ENCODE results near the gene EFCAB6. TPM values are rescaled to one million over a fixed set of nuclear protein-coding genes. Genes with fewer than 3 reads are reported as not detected.

Gene EFCAB6
- total and polyA plus RNA-seq, 2 of the 13 experiments (the other 11 are each of a cell fraction or from before 2014, with no cell fraction given), result not detected

DNA sequence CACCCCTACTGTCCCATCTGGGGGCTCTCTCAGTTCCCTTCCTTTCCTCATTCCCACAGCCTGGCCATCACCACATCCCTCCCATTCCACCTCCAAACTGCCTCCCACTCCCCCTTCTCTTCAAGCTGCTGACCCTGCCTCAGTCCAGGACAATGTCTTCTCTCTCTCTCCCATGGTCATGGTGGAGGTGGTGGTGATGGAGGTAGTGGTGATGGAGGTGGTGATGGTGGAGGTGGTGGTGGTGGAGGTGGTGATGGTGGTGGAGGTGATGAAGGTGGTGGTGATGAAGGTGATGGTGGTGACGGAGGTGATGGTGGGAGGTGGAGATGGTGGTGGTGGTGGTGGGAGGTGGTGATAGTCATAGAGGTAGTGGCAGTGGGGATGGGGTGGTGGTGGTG lies 313.2 kb downstream of the EFCAB6 start:
- POLR2A ChIA-PET, result no interaction called here
- Histone ChIP-seq H3K36me3 (replicated peaks in 1 of 2; ENCODE audit: control insufficient read depth in 1 of 2, insufficient read depth in 2 of 2, low read length in 2 of 2) (no peaks in the 10 kb centered on the region), H3K79me2 (ENCODE audit: insufficient read depth, low read length) (no peaks in the 10 kb centered on the region), H3K4me2 (ENCODE audit: low read depth, low read length) (no peak overlapping the region), H3K4me1 (ENCODE audit: insufficient read depth, low read length) (no peaks in the 10 kb centered on the region), H3K27me3 (ENCODE audit: control insufficient read depth in 1 of 2, insufficient read depth in 2 of 2, low read length in 2 of 2) (no peaks in the 10 kb centered on the region), H4K20me1 (ENCODE audit: insufficient read depth, low read length) (no peaks in the 10 kb centered on the region), H2AFZ (ENCODE audit: low read length) (no peak overlapping the region), H3K9ac (ENCODE audit: insufficient read depth, low read depth, low read length) (no peak overlapping the region), H3K4me3 (replicated peaks in 1 of 3; ENCODE audit: insufficient read depth in 1 of 3, low read depth in 2 of 3, low read length in 3 of 3) (no peak overlapping the region), H3K27ac (ENCODE audit: extremely low read length, insufficient read depth, low read length) (no peak overlapping the region), H3K9me3 (ENCODE audit: low read length) (no peaks in the 10 kb centered on the region)
- 88% methylated on average over 1 of the region's 1 CpG for WGBS (ENCODE audit: low lambda C conversion rate)
- TF ChIP-seq AKAP8 (CRISPR knock-in tag; IDR thresholded peaks at IDR 0.05), result no peak
- no peak for TF ChIP-seq ZBTB1 (CRISPR knock-in tag; IDR thresholded peaks at IDR 0.05; ENCODE audit: borderline replicate concordance)
- no peak for DNase-seq (ENCODE audit: low spot score)
- intact Hi-C loops (cut with micrococcal nuclease; ENCODE audit: unreplicated experiment) (no loop called here), in situ Hi-C loops (cut with HindIII; ENCODE audit: extremely low pct_ligation_motif_present, low pct_unique_long_range_greater_than_20kb) (no loop called here)
- CTCF ChIA-PET (ENCODE audit: low intra/inter-chr PET ratio, low total read pairs), result no interaction called here
- no peak for FAIRE-seq
- ATAC-seq, result no peak
- BruUV-seq (replicated peaks), result no TSS peak

DNA sequence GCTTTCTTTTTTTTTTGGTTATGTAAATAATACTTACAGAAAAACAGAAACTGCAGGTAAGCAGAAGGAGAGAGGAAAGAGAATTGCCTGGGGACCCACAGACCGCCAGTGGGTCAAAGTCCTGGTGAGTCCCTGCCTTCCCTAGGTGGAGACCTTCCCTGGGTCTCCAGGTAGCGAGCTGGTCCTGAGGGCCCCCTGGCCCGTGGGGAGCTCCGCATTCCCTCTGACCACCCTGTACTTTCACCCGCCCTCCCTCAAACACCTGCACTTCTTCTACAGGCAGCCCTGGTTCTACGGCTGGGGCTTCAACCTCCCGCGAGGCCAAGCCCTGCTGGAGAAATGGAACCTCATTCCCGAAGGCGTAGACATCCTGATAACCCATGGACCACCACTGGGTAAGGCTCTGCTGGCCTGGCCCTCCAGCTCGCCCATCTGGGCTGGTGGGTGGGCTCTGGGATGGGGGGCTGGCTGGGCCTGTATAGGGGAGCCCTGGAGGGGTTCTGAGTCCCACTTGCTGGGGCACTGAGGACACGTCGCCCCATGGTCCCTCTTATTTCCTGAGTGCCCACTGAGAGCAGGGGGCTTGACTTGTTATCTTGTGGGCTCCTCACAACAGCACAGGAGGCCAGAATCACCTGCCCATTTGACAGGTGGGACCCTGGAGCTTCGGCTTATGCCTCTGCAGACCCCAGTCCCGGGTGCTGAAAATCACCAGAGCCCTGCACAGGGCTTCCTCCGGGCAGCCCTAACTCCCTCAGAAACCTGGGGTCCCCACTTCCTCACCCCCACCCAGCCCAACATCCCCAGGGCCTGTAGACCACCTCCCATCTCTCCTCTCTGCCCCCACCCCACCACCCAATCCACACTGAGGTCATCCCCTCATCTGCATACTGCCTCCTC lies 313.9 kb downstream of the EFCAB6 start:
- H3K9ac ChIP-seq (ENCODE audit: insufficient read depth, low read depth, low read length), result no peak overlapping the region
- no peaks in the 10 kb centered on the region for H3K9me3 ChIP-seq (ENCODE audit: low read length)
- H4K20me1 ChIP-seq (ENCODE audit: insufficient read depth, low read length), result no peaks in the 10 kb centered on the region
- intact Hi-C loops (cut with micrococcal nuclease; ENCODE audit: unreplicated experiment), result no loop called here
- no TSS peak for BruUV-seq (replicated peaks)
- WGBS (ENCODE audit: low lambda C conversion rate), result 51% methylated on average over 11 of the region's 16 CpGs
- no peaks in the 10 kb centered on the region for H3K4me1 ChIP-seq (ENCODE audit: insufficient read depth, low read length)
- FAIRE-seq (no peak), ATAC-seq (no peak), DNase-seq (ENCODE audit: low spot score) (no peak)
- H2AFZ ChIP-seq (ENCODE audit: low read length), result no peak overlapping the region
- no peak overlapping the region for H3K4me3 ChIP-seq (replicated peaks in 1 of 3; ENCODE audit: insufficient read depth in 1 of 3, low read depth in 2 of 3, low read length in 3 of 3)
- H3K36me3 ChIP-seq (replicated peaks in 1 of 2; ENCODE audit: control insufficient read depth in 1 of 2, insufficient read depth in 2 of 2, low read length in 2 of 2), result no peaks in the 10 kb centered on the region
- H3K4me2 ChIP-seq (ENCODE audit: low read depth, low read length), result no peak overlapping the region
- in situ Hi-C loops (cut with HindIII; ENCODE audit: extremely low pct_ligation_motif_present, low pct_unique_long_range_greater_than_20kb), result no loop called here
- no peak overlapping the region for H3K27ac ChIP-seq (ENCODE audit: extremely low read length, insufficient read depth, low read length)
- CTCF ChIA-PET (ENCODE audit: low intra/inter-chr PET ratio, low total read pairs), result no interaction called here
- no peaks in the 10 kb centered on the region for H3K27me3 ChIP-seq (ENCODE audit: control insufficient read depth in 1 of 2, insufficient read depth in 2 of 2, low read length in 2 of 2)
- POLR2A ChIA-PET, result no interaction called here
- H3K79me2 ChIP-seq (ENCODE audit: insufficient read depth, low read length), result no peaks in the 10 kb centered on the region
- no peak for TF ChIP-seq ZNF432 (CRISPR knock-in tag; IDR thresholded peaks at IDR 0.05; ENCODE audit: borderline replicate concordance)
- TF ChIP-seq ZNF350 (CRISPR knock-in tag; IDR thresholded peaks at IDR 0.05; ENCODE audit: borderline replicate concordance, low read depth), result no peak
- TF ChIP-seq MIER3 (CRISPR knock-in tag; IDR thresholded peaks at IDR 0.05; ENCODE audit: borderline replicate concordance), result no peak
- no peak for TF ChIP-seq EED (CRISPR knock-in tag; IDR thresholded peaks at IDR 0.05)

Data from HepG2 (cell line).